SK-N-SH treated with all-trans-retinoic acid at 6 μM for 48 hours (cell line): ENCODE measurements around the gene COL23A1.

ENCODE experiments used
- OSR1 ChIP-seq: fragments of 250-450 bp; sonication (Bioruptor Pico); IDR thresholded peaks from 2 replicates; pipeline ENCODE4 v1.8.0; 2022; ENCODE audit warnings: moderate library complexity, mild to moderate bottlenecking, inconsistent platforms
- RARB ChIP-seq: fragments of 250-450 bp; sonication (Bioruptor Pico); IDR thresholded peaks from 2 replicates; pipeline ENCODE4 v1.8.0; 2021; ENCODE audit warnings: mild to moderate bottlenecking, moderate library complexity
- TCF4 ChIP-seq: fragments of 250-450 bp; sonication (Bioruptor Pico); IDR thresholded peaks from 2 replicates; pipeline ENCODE4 v1.8.0; 2021; ENCODE audit warnings: mild to moderate bottlenecking, moderate library complexity, borderline replicate concordance
- ZFP30 ChIP-seq: fragments of 450-650 bp; formaldehyde crosslinking; IDR thresholded peaks from 2 replicates; pipeline ENCODE4 v1.5.0; 2022; ENCODE audit warnings: mild to moderate bottlenecking, moderate library complexity

DNA sequence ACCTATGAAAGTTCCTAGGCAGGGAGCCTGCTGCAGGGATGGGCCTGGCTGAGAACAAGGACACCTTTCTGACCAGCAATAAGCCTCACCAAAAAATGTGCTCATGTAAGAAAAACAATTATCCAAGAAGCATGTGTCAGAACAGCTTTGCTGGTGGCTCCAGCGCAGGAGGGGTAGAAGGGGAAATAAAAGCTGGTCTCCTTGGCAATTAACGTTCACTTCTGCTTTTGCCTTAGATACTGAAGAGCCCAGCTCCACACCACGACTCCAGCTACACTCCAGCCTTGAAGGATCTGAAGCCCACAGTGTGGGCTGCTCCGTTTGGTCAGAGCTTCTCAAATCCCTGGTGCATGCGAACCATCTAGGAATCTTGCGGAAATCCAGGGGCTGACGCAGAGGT, 250.0 kb downstream of the COL23A1 start:
- TF ChIP-seq TCF4 (CRISPR knock-in tag) (no peak), OSR1 (CRISPR knock-in tag) (no peak), RARB (CRISPR knock-in tag) (no peak), ZFP30 (CRISPR knock-in tag) (no peak)
